Endothelial cell of umbilical vein (primary cell): ENCODE results near the gene UBASH3B. TPM values are rescaled to one million over a fixed set of nuclear protein-coding genes. Genes with fewer than 3 reads are reported as not detected.

Experiments used
- BruUV-seq: library from RNA; stranded (reverse); fragments of 400-500 nt; replicated peaks from 2 replicates; lab custom pipeline; 2021; lab: Mats Ljungman, UMichigan
- CTCF ChIA-PET: fragments of 300-600, 350-600 bp; sonication (Branson Sonifier 250); formaldehyde crosslinking; loops from one replicate; lab custom pipeline; 2021; ENCODE audit warnings: antibody characterized with exemption, inconsistent platforms; lab: Charles Lee
- POLR2A ChIA-PET: fragments of 300-600, 350-600 bp; sonication (Branson Sonifier 250); formaldehyde crosslinking; loops from one replicate; lab custom pipeline; 2021; ENCODE audit warnings: antibody characterized with exemption, inconsistent platforms; lab: Charles Lee
- DNase-seq: peaks from one replicate; pipeline ENCODE4 v3.0.0-alpha.2; 2011; ENCODE audit warnings: low read depth, low spot score
- FAIRE-seq: peaks from 2 replicates; lab custom pipeline; 2011; peaks lifted over from hg19 to GRCh38; lab: Jason Lieb, UNC
- H2AFZ ChIP-seq: 2 replicates; pipeline ENCODE4 v1.6.0; 2012; ENCODE audit warnings: low read depth, low read length, control low read depth, inconsistent platforms
- H3K27ac ChIP-seq: 2 replicates; pipeline ENCODE4 v1.5.1; 2011; ENCODE audit warnings: low read depth, mild to moderate bottlenecking, control low read depth, low read length, moderate library complexity; ENCODE audit not compliant: insufficient read depth
- H3K27me3 ChIP-seq, 2 experiments: 2 replicates each; pipeline versions ENCODE4 v1.6.0 to v1.6.1; 2011; ENCODE audit warnings: low read length in 2 of 2, mixed read lengths in 1 of 2; ENCODE audit not compliant: control insufficient read depth in 2 of 2, insufficient read depth in 2 of 2
- H3K36me3 ChIP-seq, 2 experiments: 2 replicates in 1 of 2; 3 replicates in 1 of 2; pipeline ENCODE4 v1.5.1; 2011; ENCODE audit warnings: low read length in 2 of 2, mild to moderate bottlenecking in 1 of 2, moderate library complexity in 1 of 2; ENCODE audit not compliant: control insufficient read depth in 2 of 2, insufficient read depth in 2 of 2; ENCODE audit errors: extremely low read depth in 1 of 2
- H3K4me1 ChIP-seq: 3 replicates; pipeline ENCODE4 v1.5.1; 2011; ENCODE audit warnings: mild to moderate bottlenecking, low read length; ENCODE audit not compliant: control insufficient read depth, insufficient read depth; ENCODE audit errors: extremely low read depth
- H3K4me2 ChIP-seq: 2 replicates; pipeline ENCODE4 v1.6.1; 2011; ENCODE audit warnings: low read length, control low read depth, mixed read lengths; ENCODE audit not compliant: insufficient read depth
- H3K4me3 ChIP-seq, 3 experiments: fragments of 200-600 bp in 1 of 3; sonication (generic), shearing (Covaris generic) in 1 of 3; replicated peaks in 1 of 3; 2 replicates each; pipeline ENCODE4 v1.5.1; 2011 to 2016; ENCODE audit warnings: control low read depth in 3 of 3, low read length in 3 of 3, mild to moderate bottlenecking in 2 of 3, inconsistent platforms in 1 of 3, low read depth in 1 of 3, moderate library complexity in 1 of 3; ENCODE audit not compliant: insufficient read depth in 1 of 3
- H3K79me2 ChIP-seq: 2 replicates; pipeline ENCODE4 v1.6.0; 2012; ENCODE audit warnings: low read length, inconsistent platforms; ENCODE audit not compliant: control insufficient read depth, insufficient read depth
- H3K9ac ChIP-seq: replicated peaks from 2 replicates; pipeline ENCODE3; 2011; ENCODE audit warnings: low read length, control low read depth; ENCODE audit not compliant: insufficient read depth; ENCODE audit errors: extremely low read depth
- H3K9me1 ChIP-seq: replicated peaks from 3 replicates; pipeline ENCODE4 v1.6.0; 2011; ENCODE audit warnings: mild to moderate bottlenecking, low read length; ENCODE audit not compliant: control insufficient read depth, insufficient read depth; ENCODE audit errors: extremely low read depth
- H3K9me3 ChIP-seq: replicated peaks from 2 replicates; pipeline ENCODE4 v1.5.1; 2012; ENCODE audit warnings: low read length, inconsistent platforms; ENCODE audit not compliant: control insufficient read depth, insufficient read depth
- H4K20me1 ChIP-seq: replicated peaks from 2 replicates; pipeline ENCODE3; 2011; ENCODE audit warnings: mild to moderate bottlenecking, low read length; ENCODE audit not compliant: control insufficient read depth, insufficient read depth; ENCODE audit errors: extremely low read depth
- EZH2 ChIP-seq: IDR thresholded peaks from 2 replicates; pipeline ENCODE4 v1.6.1; 2012; ENCODE audit warnings: borderline replicate concordance, low read depth, mild to moderate bottlenecking, moderate library complexity, low read length, inconsistent platforms; ENCODE audit not compliant: severe bottlenecking
- FOS ChIP-seq: IDR thresholded peaks from 2 replicates; pipeline ENCODE4 v1.6.1; 2011; ENCODE audit warnings: mild to moderate bottlenecking, low read length, moderate library complexity, borderline replicate concordance; ENCODE audit not compliant: insufficient read depth
- GATA2 ChIP-seq: IDR thresholded peaks from 2 replicates; pipeline ENCODE4 v1.7.0; 2011; ENCODE audit warnings: low read depth, mild to moderate bottlenecking, moderate library complexity, mixed read lengths, low read length; ENCODE audit not compliant: insufficient read length, insufficient read depth
- JUN ChIP-seq: IDR thresholded peaks from 2 replicates; pipeline ENCODE4 v1.6.1; 2011; ENCODE audit warnings: borderline replicate concordance, low read depth; ENCODE audit not compliant: insufficient read length, insufficient read depth
- MYC ChIP-seq: IDR thresholded peaks from one replicate; pipeline ENCODE4 v1.6.1; 2011; ENCODE audit warnings: mild to moderate bottlenecking, low read depth, low read length
- POLR2A ChIP-seq: IDR thresholded peaks from 2 replicates; pipeline ENCODE4 v1.6.1; 2012; ENCODE audit warnings: low read depth, mild to moderate bottlenecking, control low read depth, low read length
- POLR2AphosphoS5 ChIP-seq: IDR thresholded peaks from 2 replicates; pipeline ENCODE4 v1.6.1; 2012; ENCODE audit warnings: low read depth, mild to moderate bottlenecking, control low read depth, low read length, moderate library complexity; ENCODE audit not compliant: insufficient read depth
- dilution Hi-C: fragments of 300-500 bp; cut with MboI; formaldehyde crosslinking; loops from one replicate; pipeline ENCODE4 v1.15.0; 2019; ENCODE audit warnings: low sequenced_read_pairs; ENCODE audit not compliant: extremely low pct_ligation_motif_present
- intact Hi-C: fragments of 100-400 bp; cut with micrococcal nuclease; formaldehyde crosslinking; loops from one replicate; pipeline ENCODE4 v1.10.0; 2022
- polyA plus RNA-seq, 4 experiments: library from polyadenylated mRNA; depleted of rRNA in 3 of 4; stranded (reverse) in 3 of 4; unstranded in 1 of 4; fragments of >200 nt; gene quantifications; 2 replicates each; pipeline versions ENCODE4 v1.2.1 to v1.2.3, GENCODE V29; 2011 to 2012; ENCODE audit warnings: missing spikeins in 1 of 4
- total RNA-seq: library from RNA; stranded (reverse); gene quantifications from 2 replicates; pipeline ENCODE4 v1.2.3, GENCODE V29; 2021
- TF ChIP-seq, protein P1 (sequence below), 2 donors: IDR thresholded peaks; 1 replicate in 1 of 2; 2 replicates in 1 of 2; pipeline ENCODE4 v1.5.1; 2011; ENCODE audit warnings: low read length in 2 of 2, mild to moderate bottlenecking in 2 of 2, moderate library complexity in 2 of 2, control low read depth in 1 of 2, inconsistent platforms in 1 of 2, low read depth in 1 of 2; ENCODE audit not compliant: insufficient read depth in 1 of 2; ENCODE audit errors: extremely low read depth in 1 of 2
- TF ChIP-seq, protein P2 (sequence below): IDR thresholded peaks from 2 replicates; pipeline ENCODE4 v1.6.1; 2011; ENCODE audit not compliant: insufficient read depth, insufficient read length

The UBASH3B gene
- total and polyA plus RNA-seq, 2 donors (not counting 3 experiments of a cell fraction or from before 2014, with no cell fraction given) = 23.7 to 38.1 TPM

GRCh38 chr11:122650619-122651018 lies 4.9 kb upstream of the UBASH3B start:
- no peaks in the 10 kb centered on the region for H3K9me3 ChIP-seq
- no peaks in the 10 kb centered on the region for H4K20me1 ChIP-seq
- intact Hi-C loops (no loop called here), dilution Hi-C loops (no loop called here)
- FAIRE-seq = no peak
- no peak for TF ChIP-seq POLR2AphosphoS5
- no peak for TF ChIP-seq EZH2
- no peak for TF ChIP-seq POLR2A
- TF ChIP-seq GATA2 = no peak
- TF ChIP-seq, protein P1, sequence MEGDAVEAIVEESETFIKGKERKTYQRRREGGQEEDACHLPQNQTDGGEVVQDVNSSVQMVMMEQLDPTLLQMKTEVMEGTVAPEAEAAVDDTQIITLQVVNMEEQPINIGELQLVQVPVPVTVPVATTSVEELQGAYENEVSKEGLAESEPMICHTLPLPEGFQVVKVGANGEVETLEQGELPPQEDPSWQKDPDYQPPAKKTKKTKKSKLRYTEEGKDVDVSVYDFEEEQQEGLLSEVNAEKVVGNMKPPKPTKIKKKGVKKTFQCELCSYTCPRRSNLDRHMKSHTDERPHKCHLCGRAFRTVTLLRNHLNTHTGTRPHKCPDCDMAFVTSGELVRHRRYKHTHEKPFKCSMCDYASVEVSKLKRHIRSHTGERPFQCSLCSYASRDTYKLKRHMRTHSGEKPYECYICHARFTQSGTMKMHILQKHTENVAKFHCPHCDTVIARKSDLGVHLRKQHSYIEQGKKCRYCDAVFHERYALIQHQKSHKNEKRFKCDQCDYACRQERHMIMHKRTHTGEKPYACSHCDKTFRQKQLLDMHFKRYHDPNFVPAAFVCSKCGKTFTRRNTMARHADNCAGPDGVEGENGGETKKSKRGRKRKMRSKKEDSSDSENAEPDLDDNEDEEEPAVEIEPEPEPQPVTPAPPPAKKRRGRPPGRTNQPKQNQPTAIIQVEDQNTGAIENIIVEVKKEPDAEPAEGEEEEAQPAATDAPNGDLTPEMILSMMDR (IDR thresholded peaks at IDR 0.05; ENCODE audit: extremely low read depth in 1 of 2, insufficient read depth in 1 of 2, low read depth in 1 of 2, low read length in 2 of 2) = no peak
- TF ChIP-seq, protein P2, sequence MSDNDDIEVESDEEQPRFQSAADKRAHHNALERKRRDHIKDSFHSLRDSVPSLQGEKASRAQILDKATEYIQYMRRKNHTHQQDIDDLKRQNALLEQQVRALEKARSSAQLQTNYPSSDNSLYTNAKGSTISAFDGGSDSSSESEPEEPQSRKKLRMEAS = no peak
- no peak for TF ChIP-seq JUN
- TF ChIP-seq MYC = no peak
- TF ChIP-seq FOS = no peak
- no peaks in the 10 kb centered on the region for H3K36me3 ChIP-seq
- H2AFZ ChIP-seq = no peak overlapping the region
- H3K4me1 ChIP-seq = peaks cover 31% of the 10 kb centered on the region
- H3K4me2 ChIP-seq = no peak overlapping the region
- ChIA-PET POLR2A (no interaction called here), CTCF (no interaction called here)
- H3K27me3 ChIP-seq = no peaks in the 10 kb centered on the region
- no peaks in the 10 kb centered on the region for H3K79me2 ChIP-seq
- DNase-seq = no peak
- H3K27ac ChIP-seq = no peak overlapping the region
- no peaks in the 10 kb centered on the region for H3K9me1 ChIP-seq
- H3K4me3 ChIP-seq = no peak overlapping the region
- no TSS peak for BruUV-seq
- no peak overlapping the region for H3K9ac ChIP-seq
